Measurements from ENCODE around the gene B3GLCT.

Gene B3GLCT

GRCh38 chr13:31174018-31174417 is 25.8 kb upstream of the B3GLCT start:
- no peak for TF ChIP-seq CTCF (IDR thresholded peaks at IDR 0.05)

DNA sequence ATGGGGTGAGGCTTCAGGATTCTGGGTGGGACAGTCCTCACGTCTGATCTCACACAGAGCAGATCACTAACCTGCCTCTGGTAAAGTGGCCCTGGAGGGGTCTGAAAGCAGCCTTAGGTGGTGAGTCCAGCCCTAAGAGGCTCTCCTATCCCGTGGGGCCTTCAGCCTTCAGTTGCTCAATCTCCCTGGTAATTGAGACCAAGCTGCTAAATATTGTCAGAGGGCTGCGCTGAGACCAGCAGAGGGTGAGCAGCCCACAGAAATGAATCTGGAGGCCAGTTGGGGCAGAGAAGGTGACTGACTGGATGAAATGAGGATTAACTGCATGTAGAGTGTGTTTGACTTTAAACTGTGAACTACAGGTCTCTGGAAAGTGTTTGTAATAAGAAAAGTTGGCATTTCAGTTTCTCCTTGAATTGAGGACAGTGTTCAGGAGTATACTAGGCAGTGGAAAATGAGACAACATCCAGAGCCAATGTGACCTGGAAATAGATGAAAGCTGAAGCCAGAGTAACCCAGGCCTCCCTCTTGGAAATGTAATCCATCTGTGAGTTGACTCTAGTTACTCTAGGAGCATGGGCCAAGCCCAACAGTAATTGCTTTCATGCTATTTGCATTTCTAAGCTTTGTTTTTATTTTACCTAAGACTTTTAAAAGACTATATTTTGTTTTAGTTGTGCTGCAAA is 23.8 kb upstream of the B3GLCT start:
- no peak for TF ChIP-seq CTCF (IDR thresholded peaks at IDR 0.05)

- TF ChIP-seq CTCF (IDR thresholded peaks at IDR 0.05): no peak
Observed at GRCh38 chr13:31179241-31179640, 20.5 kb upstream of the B3GLCT start.

GRCh38 chr13:31179754-31180153 is 20.0 kb upstream of the B3GLCT start:
- TF ChIP-seq CTCF (IDR thresholded peaks at IDR 0.05): no peak

DNA sequence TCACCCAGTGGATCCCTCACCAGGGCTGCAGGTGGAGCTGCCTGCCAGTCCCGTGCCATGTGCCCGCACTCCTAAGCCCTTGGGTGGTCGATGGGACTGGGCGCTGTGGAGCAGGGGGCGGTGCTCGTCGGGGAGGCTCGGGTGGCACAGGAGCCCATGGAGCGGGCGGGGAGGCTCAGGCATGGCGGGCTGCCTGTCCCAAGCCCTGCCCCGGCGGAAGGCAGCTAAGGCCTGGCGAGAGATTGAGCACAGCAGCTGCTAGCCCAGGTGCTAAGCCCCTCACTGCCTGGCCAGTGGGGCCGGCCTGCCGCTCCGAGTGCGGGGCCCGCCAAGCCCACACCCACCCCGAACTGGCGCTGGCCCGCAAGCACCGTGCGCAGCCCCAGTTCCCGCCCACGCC is 16.8 kb upstream of the B3GLCT start:
- no peak for TF ChIP-seq CTCF (IDR thresholded peaks at IDR 0.05)

- TF ChIP-seq CTCF (IDR thresholded peaks at IDR 0.05): no peak
Observed at GRCh38 chr13:31184451-31184850, 15.3 kb upstream of the B3GLCT start.

GRCh38 chr13:31184981-31185645 is 14.7 kb upstream of the B3GLCT start:
- no peak for TF ChIP-seq CTCF (IDR thresholded peaks at IDR 0.05)

Measured in LNCAP (cell line).